ENCODE data around the gene RSPH10B2. TPM values are rescaled to one million over a fixed set of nuclear protein-coding genes. Genes with fewer than 3 reads are reported as not detected.
A peak's percentile ranks its signal among the peaks of the same experiment; 100 is the strongest.
"Not testable (repeated sequence)": the region's sequence is repeated elsewhere in the genome, so short reads cannot be mapped to it uniquely, and the experiment has no call there.

The RSPH10B2 gene
- total RNA-seq (ENCODE audit: unreplicated experiment), result 1.0 TPM
- long read RNA-seq, result 0 reads

GRCh38 chr7:6753964-6754363 is at the start of gene RSPH10B2:
RSPH10B2 (plus strand) TSS chr7:6754103; CDS start chr7:6757678, 3,575 bp downstream.
- H3K27ac Mint-ChIP-seq (ENCODE audit: unreplicated experiment); H3K27me3 Mint-ChIP-seq (ENCODE audit: unreplicated experiment); H3K9me3 Mint-ChIP-seq (ENCODE audit: unreplicated experiment); H3K4me3 Mint-ChIP-seq (ENCODE audit: unreplicated experiment); H3K36me3 Mint-ChIP-seq (ENCODE audit: unreplicated experiment); DNase-seq; H3K4me1 Mint-ChIP-seq (ENCODE audit: low read depth, unreplicated experiment): not testable (repeated sequence)

- Mint-ChIP-seq H3K27ac (ENCODE audit: unreplicated experiment) (peak overlapping the region; percentile 82), H3K27me3 (ENCODE audit: unreplicated experiment) (peaks cover 8% of the 10 kb centered on the region), H3K9me3 (ENCODE audit: unreplicated experiment) (peaks cover 10% of the 10 kb centered on the region), H3K36me3 (ENCODE audit: unreplicated experiment) (peaks cover 23% of the 10 kb centered on the region), H3K4me1 (ENCODE audit: low read depth, unreplicated experiment) (peaks cover 19% of the 10 kb centered on the region), H3K4me3 (ENCODE audit: unreplicated experiment) (peak overlapping the region; percentile 96)
- DNase-seq, result peak; percentile 52
- no peak for TF ChIP-seq CTCF (IDR thresholded peaks at IDR 0.05; ENCODE audit: partially characterized antibody, unreplicated experiment)
These were observed 47.8 kb upstream of the RSPH10B2 start for GRCh38 chr7:6705959-6706665.

DNA sequence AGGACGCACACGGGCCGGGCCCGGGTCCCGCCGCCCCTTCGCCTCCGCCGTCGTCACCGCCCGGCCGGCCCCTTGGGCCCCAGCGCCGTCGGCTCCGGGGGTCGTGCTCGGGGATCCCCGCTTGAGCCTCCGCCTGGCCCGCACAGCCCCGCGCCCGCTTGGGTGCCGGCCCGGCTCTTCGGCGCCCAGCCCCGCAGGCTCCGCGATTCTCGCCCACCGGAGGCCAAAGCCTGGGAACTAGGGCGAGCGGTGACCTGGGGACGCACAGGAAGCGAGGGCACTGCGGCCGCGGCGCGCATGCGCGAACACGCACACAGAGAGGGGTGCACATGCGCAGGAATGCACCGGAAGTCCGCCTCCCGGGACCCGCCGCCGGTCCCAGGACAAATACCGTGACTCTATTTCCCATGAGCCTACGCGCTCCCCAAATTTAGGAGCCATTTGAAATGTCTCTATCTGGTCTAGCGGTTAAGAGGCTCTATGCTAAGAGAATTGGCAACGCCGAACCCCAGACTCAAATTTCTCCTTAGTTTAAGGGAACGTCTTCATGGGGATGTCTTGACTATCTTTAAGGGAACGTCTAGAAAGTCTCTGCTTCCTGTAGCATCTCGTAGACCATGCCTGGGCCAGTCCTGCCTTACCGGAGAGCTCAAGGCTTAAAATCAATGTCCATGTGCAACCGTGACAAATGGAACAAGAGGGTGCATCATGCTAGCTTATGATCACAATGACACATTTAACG is 47.1 kb upstream of the RSPH10B2 start, which contains the start of gene ZNF12:
Gene ZNF12 (minus strand): TSS at position 282 of the 742 bp plus-strand sequence. CDS start 1,774 bp downstream, outside the sequence.
- DNase-seq, result peak; percentile 97
- no peak for TF ChIP-seq CTCF (IDR thresholded peaks at IDR 0.05; ENCODE audit: partially characterized antibody, unreplicated experiment)
- peaks cover 14% of the 10 kb centered on the region for H3K4me1 Mint-ChIP-seq (ENCODE audit: low read depth, unreplicated experiment)
- H3K36me3 Mint-ChIP-seq (ENCODE audit: unreplicated experiment), result peaks cover 21% of the 10 kb centered on the region
- H3K4me3 Mint-ChIP-seq (ENCODE audit: unreplicated experiment), result peak within 1 kb of the TSS; percentile 96
- peak within 1 kb of the TSS; percentile 82 for H3K27ac Mint-ChIP-seq (ENCODE audit: unreplicated experiment)
- peaks cover 8% of the 10 kb centered on the region for H3K27me3 Mint-ChIP-seq (ENCODE audit: unreplicated experiment)
- H3K9me3 Mint-ChIP-seq (ENCODE audit: unreplicated experiment), result peaks cover 8% of the 10 kb centered on the region

DNA sequence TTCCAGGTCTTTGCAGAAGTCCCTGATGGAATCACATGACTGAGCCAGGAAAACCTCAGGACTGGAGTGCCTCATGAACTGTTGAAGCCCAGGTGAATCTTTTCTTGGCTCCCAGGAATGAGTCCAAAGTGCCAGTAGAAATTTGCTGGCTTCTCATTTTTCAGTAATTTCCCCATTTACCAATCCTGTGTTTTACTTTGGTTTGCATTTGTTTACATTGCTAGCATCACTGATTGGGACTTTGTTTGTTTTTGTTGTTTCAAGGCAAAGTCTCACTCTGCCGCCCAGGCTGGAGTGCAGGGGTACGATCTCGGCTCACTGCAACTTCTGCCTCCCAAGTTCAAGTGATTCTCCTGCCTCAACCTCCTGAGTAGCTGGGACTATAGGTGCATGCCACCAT is 45.6 kb upstream of the RSPH10B2 start:
- DNase-seq, result no peak
- Mint-ChIP-seq H3K36me3 (ENCODE audit: unreplicated experiment) (peaks cover 15% of the 10 kb centered on the region), H3K4me3 (ENCODE audit: unreplicated experiment) (no peak overlapping the region), H3K9me3 (ENCODE audit: unreplicated experiment) (peaks cover 6% of the 10 kb centered on the region), H3K27ac (ENCODE audit: unreplicated experiment) (no peak overlapping the region), H3K4me1 (ENCODE audit: low read depth, unreplicated experiment) (peaks cover 7% of the 10 kb centered on the region), H3K27me3 (ENCODE audit: unreplicated experiment) (peaks cover 8% of the 10 kb centered on the region)
- no peak for TF ChIP-seq CTCF (IDR thresholded peaks at IDR 0.05; ENCODE audit: partially characterized antibody, unreplicated experiment)

DNA sequence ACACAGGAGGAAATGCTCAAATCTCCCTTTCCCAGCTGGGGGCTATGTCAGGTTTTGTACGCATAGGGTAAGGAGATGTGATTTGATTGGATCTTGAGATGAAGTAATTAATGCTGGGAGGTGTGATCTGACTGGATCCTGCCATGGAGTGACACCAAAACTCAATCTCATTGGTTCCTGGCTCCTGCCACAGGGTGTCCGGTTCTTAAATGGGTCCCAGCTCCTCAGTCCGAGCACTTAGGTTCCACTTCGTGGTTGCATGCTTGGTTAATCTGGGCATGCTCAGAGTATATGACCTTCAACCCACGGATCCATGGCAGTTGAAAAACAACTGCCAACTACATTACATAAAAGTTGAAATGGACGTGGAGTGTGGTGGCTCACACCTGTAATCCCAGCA is 44.1 kb upstream of the RSPH10B2 start:
- Mint-ChIP-seq H3K36me3 (ENCODE audit: unreplicated experiment) (peaks cover 8% of the 10 kb centered on the region), H3K4me1 (ENCODE audit: low read depth, unreplicated experiment) (peaks cover 6% of the 10 kb centered on the region), H3K4me3 (ENCODE audit: unreplicated experiment) (no peak overlapping the region), H3K9me3 (ENCODE audit: unreplicated experiment) (peaks cover 3% of the 10 kb centered on the region), H3K27ac (ENCODE audit: unreplicated experiment) (no peak overlapping the region), H3K27me3 (ENCODE audit: unreplicated experiment) (peaks cover 8% of the 10 kb centered on the region)
- no peak for TF ChIP-seq CTCF (IDR thresholded peaks at IDR 0.05; ENCODE audit: partially characterized antibody, unreplicated experiment)
- no peak for DNase-seq
